Measurements from ENCODE around the gene PDGFC.

Gene PDGFC

GRCh38 chr4:156829201-156829873, 142.3 kb downstream of the PDGFC start:
- DNase-seq (ENCODE audit: low read depth): no peak

- DNase-seq (ENCODE audit: low read depth): no peak
Observed at GRCh38 chr4:156827519-156827918, 144.1 kb downstream of the PDGFC start.

GRCh38 chr4:156825074-156825473, 146.5 kb downstream of the PDGFC start:
- DNase-seq (ENCODE audit: low read depth): no peak

- no peak for DNase-seq (ENCODE audit: low read depth)
Observed at GRCh38 chr4:156824451-156825060, 147.0 kb downstream of the PDGFC start.

- DNase-seq (ENCODE audit: low read depth): no peak
Observed at GRCh38 chr4:156820931-156821330, 150.7 kb downstream of the PDGFC start.

- no peak for DNase-seq (ENCODE audit: low read depth)
Observed at GRCh38 chr4:156816360-156816755, 155.2 kb downstream of the PDGFC start.

- no peak for DNase-seq (ENCODE audit: low read depth)
Observed at GRCh38 chr4:156815717-156816359, 155.8 kb downstream of the PDGFC start.

GRCh38 chr4:156811963-156812362, 159.6 kb downstream of the PDGFC start:
- DNase-seq (ENCODE audit: low read depth): no peak

- no peak for DNase-seq (ENCODE audit: low read depth)
Observed at GRCh38 chr4:156811286-156811685, 160.3 kb downstream of the PDGFC start.

- no peak for DNase-seq (ENCODE audit: low read depth)
Observed at GRCh38 chr4:156805696-156806095, 165.9 kb downstream of the PDGFC start.

- DNase-seq (ENCODE audit: low read depth): no peak
Observed at GRCh38 chr4:156803056-156803455, 168.5 kb downstream of the PDGFC start.

- DNase-seq (ENCODE audit: low read depth): no peak
Observed at GRCh38 chr4:156800463-156800862, 171.1 kb downstream of the PDGFC start.

- DNase-seq (ENCODE audit: low read depth): no peak
Observed at GRCh38 chr4:156799121-156799589, 172.4 kb downstream of the PDGFC start.

GRCh38 chr4:156798438-156798837, 173.2 kb downstream of the PDGFC start:
- DNase-seq (ENCODE audit: low read depth): no peak

GRCh38 chr4:156797206-156797605, 174.4 kb downstream of the PDGFC start:
- DNase-seq (ENCODE audit: low read depth): no peak

GRCh38 chr4:156795727-156796126, 175.9 kb downstream of the PDGFC start:
- DNase-seq (ENCODE audit: low read depth): no peak

GRCh38 chr4:156794863-156795262, 176.7 kb downstream of the PDGFC start:
- DNase-seq (ENCODE audit: low read depth): no peak

GRCh38 chr4:156792462-156793085, 179.0 kb downstream of the PDGFC start:
- no peak for DNase-seq (ENCODE audit: low read depth)

- no peak for DNase-seq (ENCODE audit: low read depth)
Observed at GRCh38 chr4:156790866-156791265, 180.7 kb downstream of the PDGFC start.

GRCh38 chr4:156788782-156789181, 182.8 kb downstream of the PDGFC start:
- DNase-seq (ENCODE audit: low read depth): no peak

GRCh38 chr4:156786713-156787112, 184.9 kb downstream of the PDGFC start:
- no peak for DNase-seq (ENCODE audit: low read depth)

GRCh38 chr4:156784970-156785369, 186.6 kb downstream of the PDGFC start:
- DNase-seq (ENCODE audit: low read depth): no peak

- DNase-seq (ENCODE audit: low read depth): no peak
Observed at GRCh38 chr4:156783966-156784365, 187.6 kb downstream of the PDGFC start.

All from stimulated activated CD8-positive, alpha-beta memory T cell treated with anti-CD3 and anti-CD28 coated beads, Interleukin-7, amount 100 ng/mL, for 24 hours (primary cell).